GM10266 (cell line): ENCODE measurements around the gene H2AZ2.
"Not testable (repeated sequence)": the region's sequence is repeated elsewhere in the genome, so short reads cannot be mapped to it uniquely, and the experiment has no call there.

ENCODE experiments used
- DNase-seq: peaks from one replicate; pipeline ENCODE4 v3.0.0; 2012; ENCODE audit errors: extremely low spot score
- CTCF ChIP-seq: IDR thresholded peaks from 2 replicates; pipeline ENCODE4 v1.5.1; 2012; ENCODE audit warnings: mild to moderate bottlenecking, low read depth; ENCODE audit not compliant: control insufficient read depth, insufficient read depth; ENCODE audit errors: missing control alignments

Gene H2AZ2

GRCh38 chr7:44787041-44787440 is 60.8 kb downstream of the H2AZ2 start:
- no peak for TF ChIP-seq CTCF
- DNase-seq: no peak

- DNase-seq: not testable (repeated sequence)
Measured at GRCh38 chr7:44785218-44785617, 62.7 kb downstream of the H2AZ2 start.

GRCh38 chr7:44784364-44784763 is 63.5 kb downstream of the H2AZ2 start:
- no peak for TF ChIP-seq CTCF

GRCh38 chr7:44783407-44783806 is 64.5 kb downstream of the H2AZ2 start:
- DNase-seq: no peak
- no peak for TF ChIP-seq CTCF

More at GRCh38 chr7:44784364-44784763, 63.5 kb downstream of the H2AZ2 start:
- DNase-seq: no peak

GRCh38 chr7:44782460-44782859 is 65.4 kb downstream of the H2AZ2 start:
- no peak for DNase-seq
- TF ChIP-seq CTCF: no peak
